B cell (primary cell): ENCODE results near the gene FOXP4. TPM values are rescaled to one million over a fixed set of nuclear protein-coding genes. Genes with fewer than 3 reads are reported as not detected.

ENCODE experiments used
- ATAC-seq: fragments of 200-7000 bp; cut with Tn5 transposase; one replicate; pipeline ENCODE4 v1.10.0; 2021; ENCODE audit warnings: low read depth, mild to moderate bottlenecking, moderate number of reproducible peaks, moderate library complexity
- CTCF ChIA-PET: fragments of 350-600 bp; sonication (Branson Sonifier 250); formaldehyde crosslinking; loops from one replicate; lab custom pipeline; 2021; ENCODE audit warnings: antibody characterized with exemption, inconsistent platforms; lab: Charles Lee
- POLR2A ChIA-PET: fragments of 350-600 bp; sonication (Branson Sonifier 250); formaldehyde crosslinking; loops from one replicate; lab custom pipeline; 2021; ENCODE audit warnings: antibody characterized with exemption; lab: Charles Lee
- DNase-seq: peaks from one replicate; pipeline ENCODE4 v3.0.0; 2013
- H2AFZ ChIP-seq: 2 replicates; pipeline ENCODE4 v1.6.1; 2012; ENCODE audit warnings: mild to moderate bottlenecking, low read depth, low read length; ENCODE audit not compliant: insufficient read depth, poor library complexity, severe bottlenecking
- H3K27ac ChIP-seq, 2 donors: 1 replicate in 1 of 2; 2 replicates in 1 of 2; pipeline ENCODE4 v1.5.1; 2012 to 2013; ENCODE audit warnings: low read length in 2 of 2, mild to moderate bottlenecking in 2 of 2, moderate library complexity in 1 of 2
- H3K27me3 ChIP-seq, 4 experiments: fragments of 200-600 bp in 1 of 4; sonication (generic) in 1 of 4; replicated peaks in 1 of 4; 1 replicate in 2 of 4; 2 replicates in 2 of 4; pipeline versions ENCODE4 v1.6.1 to v1.7.0; 2013 to 2016; ENCODE audit warnings: low read length in 3 of 4, mild to moderate bottlenecking in 2 of 4, mixed read lengths in 1 of 4, moderate library complexity in 1 of 4; ENCODE audit not compliant: insufficient read depth in 4 of 4, control insufficient read depth in 3 of 4; ENCODE audit errors: control extremely low read depth in 1 of 4
- H3K36me3 ChIP-seq, 2 experiments: replicated peaks in 1 of 2; 1 replicate in 1 of 2; 2 replicates in 1 of 2; pipeline versions ENCODE4 v1.6.1 to v1.7.1; 2013; ENCODE audit warnings: low read length in 1 of 2; ENCODE audit not compliant: insufficient read depth in 2 of 2, control insufficient read depth in 1 of 2; ENCODE audit errors: control extremely low read depth in 1 of 2, extremely low read depth in 1 of 2
- H3K4me1 ChIP-seq, 2 donors: fragments of 200-600 bp in 1 of 2; sonication (generic) in 1 of 2; 1 replicate in 1 of 2; 2 replicates in 1 of 2; pipeline versions ENCODE4 v1.5.1 to v1.6.1; 2013 to 2017; ENCODE audit warnings: low read length in 2 of 2; ENCODE audit not compliant: control insufficient read depth in 2 of 2, insufficient read depth in 2 of 2
- H3K4me2 ChIP-seq: replicated peaks from 2 replicates; pipeline ENCODE3; 2012; ENCODE audit warnings: mild to moderate bottlenecking, low read depth, low read length; ENCODE audit not compliant: poor library complexity, severe bottlenecking
- H3K4me3 ChIP-seq, 5 experiments: fragments of 200-600 bp in 1 of 5; sonication (generic) in 1 of 5; 1 replicate in 3 of 5; 2 replicates in 2 of 5; pipeline versions ENCODE4 v1.5.1 to v1.7.0; 2011 to 2016; ENCODE audit warnings: low read length in 4 of 5, mild to moderate bottlenecking in 4 of 5, low read depth in 2 of 5, control low read depth in 1 of 5, moderate library complexity in 1 of 5; ENCODE audit not compliant: insufficient read depth in 1 of 5; ENCODE audit errors: control extremely low read depth in 1 of 5, extremely low read depth in 1 of 5
- H3K79me2 ChIP-seq: fragments of 200-600 bp; sonication (generic); one replicate; pipeline ENCODE4 v1.6.0; 2016; ENCODE audit warnings: low read length; ENCODE audit not compliant: control insufficient read depth, insufficient read depth
- H3K9ac ChIP-seq: fragments of 200-600 bp; sonication (generic); 2 replicates; pipeline ENCODE4 v1.6.1; 2017; ENCODE audit warnings: mild to moderate bottlenecking, low read length, moderate library complexity
- H3K9me3 ChIP-seq, 3 donors: one replicate each; pipeline versions ENCODE4 v1.6.1 to v1.7.1; 2013; ENCODE audit warnings: low read length in 2 of 3; ENCODE audit not compliant: control insufficient read depth in 2 of 3, insufficient read depth in 1 of 3; ENCODE audit errors: control extremely low read depth in 1 of 3
- H4K20me1 ChIP-seq: 2 replicates; pipeline ENCODE4 v1.6.0; 2012; ENCODE audit warnings: mild to moderate bottlenecking, low read length; ENCODE audit not compliant: insufficient read depth, control insufficient read depth, poor library complexity, severe bottlenecking
- H3K27ac Mint-ChIP-seq: one replicate; pipeline ENCODE4 v1.8.0; 2021; ENCODE audit warnings: mixed read lengths
- H3K27me3 Mint-ChIP-seq: one replicate; pipeline ENCODE4 v1.8.0; 2021; ENCODE audit warnings: mixed read lengths
- H3K4me1 Mint-ChIP-seq: one replicate; pipeline ENCODE4 v1.8.0; 2021; ENCODE audit warnings: mixed read lengths
- H3K4me3 Mint-ChIP-seq: one replicate; pipeline ENCODE4 v1.8.0; 2021; ENCODE audit warnings: mixed read lengths
- H3K9me3 Mint-ChIP-seq: one replicate; pipeline ENCODE4 v1.8.0; 2022; ENCODE audit warnings: mixed read lengths; ENCODE audit not compliant: insufficient read depth
- EZH2 ChIP-seq: IDR thresholded peaks from 2 replicates; pipeline ENCODE4 v1.6.1; 2012; ENCODE audit warnings: borderline replicate concordance, low read depth, mild to moderate bottlenecking, moderate library complexity, low read length; ENCODE audit not compliant: insufficient read depth, poor library complexity, severe bottlenecking
- WGBS: methylation state at CpG from one replicate; pipeline ENCODE4 v1.1.5; 2013; ENCODE audit warnings: missing lambda C conversion rate; ENCODE audit not compliant: insufficient coverage; 5-methylcytosine and 5-hydroxymethylcytosine counted together
- intact Hi-C: fragments of 100-400 bp; cut with micrococcal nuclease; formaldehyde crosslinking; loops from one replicate; pipeline ENCODE4 v1.10.0; 2022
- polyA plus RNA-seq: library from polyadenylated mRNA; depleted of rRNA; stranded (reverse); fragments of >200 nt; gene quantifications from 2 replicates; pipeline ENCODE4 v1.2.3, GENCODE V29; 2012
- total RNA-seq, 2 donors: library from RNA; stranded (reverse); fragments of 120-200 nt in 1 of 2; gene quantifications; 1 replicate in 1 of 2; 2 replicates in 1 of 2; pipeline versions ENCODE4 v1.2.3 to v1.2.4, GENCODE V29; 2013 to 2022
- TF ChIP-seq, protein P1 (sequence below): fragments of 200-600 bp; IDR thresholded peaks from one replicate; pipeline ENCODE4 v1.8.0; 2022; ENCODE audit warnings: antibody characterized with exemption, mild to moderate bottlenecking

Gene FOXP4
- total and polyA plus RNA-seq, 2 donors (not counting 1 experiment from before 2014, with no cell fraction given) = 17.0 to 38.7 TPM

DNA sequence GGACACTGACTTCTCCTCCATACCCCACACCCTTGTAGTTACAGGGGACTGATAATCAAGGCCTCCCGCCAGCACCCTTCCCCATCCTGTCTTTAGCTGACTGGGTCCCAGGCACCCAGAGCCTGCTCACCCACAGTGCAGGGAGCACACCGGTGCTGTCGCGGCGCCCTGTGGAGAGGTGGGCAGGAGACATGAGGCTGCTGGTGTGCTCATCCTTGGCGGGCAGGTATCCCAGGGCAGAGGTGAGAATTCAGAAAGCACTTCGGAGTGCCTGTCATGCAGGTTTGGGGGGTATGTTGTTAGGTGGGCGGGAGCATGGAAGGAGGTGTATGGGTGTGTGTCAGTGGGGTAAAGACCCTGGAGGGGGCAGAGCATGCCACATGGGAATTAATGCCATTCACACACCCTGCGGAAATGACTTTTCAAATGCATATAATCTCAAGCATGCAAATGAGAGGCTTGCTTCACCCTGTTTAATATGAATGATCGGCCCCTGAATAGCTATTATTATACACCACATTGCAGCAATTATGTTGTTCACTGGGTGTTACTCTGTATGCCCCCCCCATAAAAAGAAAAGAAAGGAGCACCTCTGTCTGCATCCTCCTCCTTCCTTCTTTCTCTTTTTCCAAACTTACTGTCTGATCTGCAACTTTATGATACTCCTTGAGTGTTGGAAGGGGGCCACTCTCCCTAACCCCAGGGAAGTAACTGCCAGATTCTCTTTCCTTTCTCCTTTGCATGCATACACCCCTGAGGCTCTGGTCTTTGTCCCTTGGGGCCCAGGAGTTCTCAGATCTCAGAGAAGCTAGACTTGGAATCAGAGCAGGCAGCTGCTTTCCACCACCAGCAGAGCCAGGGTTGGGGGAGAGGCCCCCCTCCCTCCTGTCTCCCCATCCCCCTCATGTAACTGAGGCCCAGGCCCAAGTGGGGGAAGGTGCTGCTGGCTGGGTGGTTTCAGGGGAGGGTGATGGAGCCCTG is 16.0 kb downstream of the FOXP4 start:
- no peak for TF ChIP-seq EZH2
- TF ChIP-seq, protein P1, sequence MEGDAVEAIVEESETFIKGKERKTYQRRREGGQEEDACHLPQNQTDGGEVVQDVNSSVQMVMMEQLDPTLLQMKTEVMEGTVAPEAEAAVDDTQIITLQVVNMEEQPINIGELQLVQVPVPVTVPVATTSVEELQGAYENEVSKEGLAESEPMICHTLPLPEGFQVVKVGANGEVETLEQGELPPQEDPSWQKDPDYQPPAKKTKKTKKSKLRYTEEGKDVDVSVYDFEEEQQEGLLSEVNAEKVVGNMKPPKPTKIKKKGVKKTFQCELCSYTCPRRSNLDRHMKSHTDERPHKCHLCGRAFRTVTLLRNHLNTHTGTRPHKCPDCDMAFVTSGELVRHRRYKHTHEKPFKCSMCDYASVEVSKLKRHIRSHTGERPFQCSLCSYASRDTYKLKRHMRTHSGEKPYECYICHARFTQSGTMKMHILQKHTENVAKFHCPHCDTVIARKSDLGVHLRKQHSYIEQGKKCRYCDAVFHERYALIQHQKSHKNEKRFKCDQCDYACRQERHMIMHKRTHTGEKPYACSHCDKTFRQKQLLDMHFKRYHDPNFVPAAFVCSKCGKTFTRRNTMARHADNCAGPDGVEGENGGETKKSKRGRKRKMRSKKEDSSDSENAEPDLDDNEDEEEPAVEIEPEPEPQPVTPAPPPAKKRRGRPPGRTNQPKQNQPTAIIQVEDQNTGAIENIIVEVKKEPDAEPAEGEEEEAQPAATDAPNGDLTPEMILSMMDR = no peak
- Histone ChIP-seq H3K36me3 (peaks cover 0 to 16% of the 10 kb centered on the region in 2 experiments), H3K9me3 (no peaks in the 10 kb centered on the region), H3K9ac (no peak overlapping the region), H3K79me2 (peaks cover 30% of the 10 kb centered on the region), H2AFZ (no peak overlapping the region), H3K27me3 (no peaks in the 10 kb centered on the region), H4K20me1 (peaks cover 32% of the 10 kb centered on the region), H3K27ac (peak overlapping the region in 1 of 2 donors; percentile 92), H3K4me1 (peaks cover 16 to 24% of the 10 kb centered on the region in 2 donors), H3K4me3 (no peak overlapping the region), H3K4me2 (no peak overlapping the region)
- ChIA-PET POLR2A (interaction anchor here (2.0 kb wide), 1 partner anchor 30 kb away, joined by 5 read pairs; no protein-coding TSS in a partner anchor), CTCF (interaction anchor here (0.9 kb wide), 1 partner anchor 136 kb away, joined by 3 read pairs; no protein-coding TSS in a partner anchor)
- H3K27me3 Mint-ChIP-seq = no peaks in the 10 kb centered on the region
- H3K4me3 Mint-ChIP-seq = peak overlapping the region; percentile 16
- intact Hi-C loops = loop anchor here (5.0 kb wide), 1 partner anchor 55 kb away; no protein-coding TSS in a partner anchor
- peaks cover 33% of the 10 kb centered on the region for H3K4me1 Mint-ChIP-seq
- DNase-seq (peak; percentile 26), ATAC-seq (no peak)
- 95% methylated on average over 9 of the region's 10 CpGs for WGBS
- peak overlapping the region; percentile 84 for H3K27ac Mint-ChIP-seq
- no peaks in the 10 kb centered on the region for H3K9me3 Mint-ChIP-seq
